ENCODE data around the gene SPDL1.

Gene SPDL1

GRCh38 chr5:169583101-169583423, 511 bp upstream of the SPDL1 start:
- DNase-seq (ENCODE audit: low read depth), result no peak

GRCh38 chr5:169584998-169585451, 1.5 kb downstream of the SPDL1 start:
- H3K4me3 ChIP-seq (ENCODE audit: low read length), result peak overlapping the region; percentile 92
- TF ChIP-seq CTCF (conservative IDR thresholded peaks at IDR 0.05; ENCODE audit: low read length), result no peak
- DNase-seq (ENCODE audit: low read depth), result no peak

More at GRCh38 chr5:169583101-169583423, 511 bp upstream of the SPDL1 start:
- no peak for TF ChIP-seq CTCF (conservative IDR thresholded peaks at IDR 0.05; ENCODE audit: low read length)
- H3K4me3 ChIP-seq (ENCODE audit: low read length), result peak overlapping the region; percentile 92

- no peak for TF ChIP-seq CTCF (conservative IDR thresholded peaks at IDR 0.05; ENCODE audit: low read length)
- H3K4me3 ChIP-seq (ENCODE audit: low read length), result no peak overlapping the region
- DNase-seq (ENCODE audit: low read depth), result no peak
Observed at GRCh38 chr5:169590602-169591001, 7.0 kb downstream of the SPDL1 start.

GRCh38 chr5:169591636-169592035, 8.1 kb downstream of the SPDL1 start:
- no peak for TF ChIP-seq CTCF (conservative IDR thresholded peaks at IDR 0.05; ENCODE audit: low read length)
- no peak overlapping the region for H3K4me3 ChIP-seq (ENCODE audit: low read length)
- peak; percentile 61 for DNase-seq (ENCODE audit: low read depth)

GRCh38 chr5:169592937-169593650, 9.5 kb downstream of the SPDL1 start:
- no peak for TF ChIP-seq CTCF (conservative IDR thresholded peaks at IDR 0.05; ENCODE audit: low read length)
- H3K4me3 ChIP-seq (ENCODE audit: low read length), result no peak overlapping the region
- no peak for DNase-seq (ENCODE audit: low read depth)

- no peak overlapping the region for H3K4me3 ChIP-seq (ENCODE audit: low read length)
- no peak for TF ChIP-seq CTCF (conservative IDR thresholded peaks at IDR 0.05; ENCODE audit: low read length)
- peak; percentile 64 for DNase-seq (ENCODE audit: low read depth)
Observed at GRCh38 chr5:169595172-169595820, 11.7 kb downstream of the SPDL1 start.

GRCh38 chr5:169599451-169599850, 15.9 kb downstream of the SPDL1 start:
- no peak for TF ChIP-seq CTCF (conservative IDR thresholded peaks at IDR 0.05; ENCODE audit: low read length)
- no peak overlapping the region for H3K4me3 ChIP-seq (ENCODE audit: low read length)
- no peak for DNase-seq (ENCODE audit: low read depth)

All from AG10803 (cell line).